Ecto neural progenitor cell (in vitro differentiated cells): ENCODE data around the gene THSD4.

ENCODE experiments used
- DNase-seq: peaks from one replicate; pipeline ENCODE4 v3.0.0-alpha.2; 2018; ENCODE audit warnings: low spot score

Gene THSD4

DNA sequence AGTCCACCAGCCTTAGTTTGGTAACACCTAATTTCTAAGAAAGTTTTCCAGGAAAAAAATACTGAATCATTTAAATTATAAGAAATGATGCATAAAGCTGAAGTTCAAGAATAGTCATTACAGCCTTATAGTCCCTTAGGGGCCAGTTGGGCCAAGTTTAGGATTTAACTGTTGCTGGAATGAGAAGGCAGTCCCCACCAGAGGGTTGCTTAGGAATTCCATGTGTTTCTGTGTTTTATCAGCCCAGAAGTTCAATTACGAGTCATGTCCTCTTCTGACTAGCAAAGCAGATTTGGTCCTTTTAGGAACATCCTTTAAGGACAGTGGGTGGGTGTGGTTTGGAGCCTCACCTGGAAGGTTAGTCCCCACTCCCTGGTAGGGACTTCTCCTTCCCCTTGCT lies 638.1 kb downstream of the THSD4 start:
- DNase-seq = no peak

DNA sequence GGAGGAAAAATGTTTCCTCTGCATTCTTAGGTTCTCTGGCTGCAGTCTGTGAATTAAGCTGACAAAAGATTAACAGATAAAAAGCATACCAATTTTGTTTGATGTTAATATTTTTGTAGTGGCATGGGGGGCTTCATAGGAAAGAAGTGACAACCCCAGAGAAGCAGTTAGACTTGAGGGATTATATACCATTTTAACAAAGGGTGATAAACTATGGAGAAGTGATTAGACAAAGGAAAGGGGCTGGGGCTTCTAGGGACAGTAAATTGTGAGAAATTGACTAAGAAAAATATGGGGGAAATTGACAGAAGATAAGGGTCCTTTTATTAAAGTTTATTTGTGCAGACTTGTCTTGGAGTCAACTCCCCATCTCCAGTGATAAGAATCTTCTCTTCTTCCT lies 639.4 kb downstream of the THSD4 start:
- DNase-seq = no peak

GRCh38 chr15:71755092-71755970 lies 640.1 kb downstream of the THSD4 start:
- no peak for DNase-seq

DNA sequence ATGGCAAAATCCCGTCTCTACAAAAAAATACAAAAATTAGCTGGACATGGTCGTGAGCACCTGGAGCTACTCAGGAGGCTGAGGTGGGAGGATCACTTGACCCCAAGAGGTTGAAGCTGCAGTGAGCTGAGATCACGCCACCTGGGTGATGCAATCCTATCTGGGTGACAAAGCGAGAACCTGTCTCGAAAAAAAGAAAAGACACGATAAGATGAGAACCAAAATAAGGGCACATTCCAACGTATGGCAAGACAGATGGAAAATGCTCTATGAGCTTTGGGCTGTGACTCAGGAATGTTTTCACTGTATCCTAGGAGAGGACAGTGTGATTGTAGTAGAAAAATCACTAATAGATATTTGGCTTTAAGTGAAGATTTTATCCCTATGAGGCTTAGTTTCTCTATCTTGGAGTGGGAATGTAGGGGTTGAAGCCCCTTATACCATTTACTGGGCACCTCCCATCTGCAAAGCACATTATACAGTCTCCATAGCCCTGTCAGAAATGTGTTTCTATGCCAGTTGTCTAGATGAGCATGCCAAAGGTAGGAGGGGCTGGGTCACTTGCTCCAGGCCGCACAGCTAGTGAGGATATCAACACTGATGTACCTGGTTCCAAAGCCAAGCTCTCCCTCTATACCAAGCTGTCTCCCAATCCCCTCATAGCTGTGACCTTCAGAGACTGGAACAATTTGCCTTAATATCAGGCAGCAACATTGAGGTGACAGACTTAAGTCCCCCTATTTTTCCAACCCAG lies 641.5 kb downstream of the THSD4 start:
- DNase-seq = no peak

DNA sequence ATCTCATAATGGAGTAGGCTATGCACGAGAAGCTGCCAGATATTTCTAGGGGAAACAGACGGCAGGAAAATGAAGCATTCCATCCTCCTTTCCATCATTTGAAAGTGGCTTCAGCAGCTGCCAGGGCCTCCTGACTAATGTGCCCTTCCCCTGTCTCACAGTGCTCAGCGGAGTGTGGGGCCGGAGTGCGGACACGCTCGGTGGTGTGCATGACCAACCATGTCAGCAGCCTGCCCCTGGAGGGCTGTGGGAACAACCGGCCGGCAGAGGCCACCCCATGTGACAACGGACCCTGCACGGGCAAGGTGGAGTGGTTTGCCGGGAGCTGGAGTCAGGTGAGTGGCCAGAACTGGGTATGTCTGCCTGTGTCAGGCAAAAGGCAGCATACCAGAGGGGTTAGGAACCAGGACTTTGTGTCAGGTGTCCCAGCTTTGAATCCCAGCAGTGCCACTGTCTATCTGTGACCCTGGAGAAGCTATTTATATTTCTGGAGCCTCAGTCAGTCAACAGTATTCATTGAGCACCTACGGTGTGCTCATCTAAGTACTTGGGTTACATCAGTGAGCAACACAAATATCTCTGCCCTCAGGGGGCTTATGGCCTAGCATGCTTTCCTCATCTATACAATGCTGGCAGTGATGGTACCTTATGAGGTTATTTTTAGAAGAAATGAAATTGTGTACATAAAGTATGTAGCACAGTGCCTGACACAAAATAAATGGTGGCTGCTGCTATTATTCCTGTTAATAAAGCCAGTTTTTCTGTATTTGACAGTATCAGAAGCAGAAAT lies 642.7 kb downstream of the THSD4 start:
- DNase-seq = no peak

- no peak for DNase-seq
Measured at GRCh38 chr15:71758711-71759110, 643.4 kb downstream of the THSD4 start.

DNA sequence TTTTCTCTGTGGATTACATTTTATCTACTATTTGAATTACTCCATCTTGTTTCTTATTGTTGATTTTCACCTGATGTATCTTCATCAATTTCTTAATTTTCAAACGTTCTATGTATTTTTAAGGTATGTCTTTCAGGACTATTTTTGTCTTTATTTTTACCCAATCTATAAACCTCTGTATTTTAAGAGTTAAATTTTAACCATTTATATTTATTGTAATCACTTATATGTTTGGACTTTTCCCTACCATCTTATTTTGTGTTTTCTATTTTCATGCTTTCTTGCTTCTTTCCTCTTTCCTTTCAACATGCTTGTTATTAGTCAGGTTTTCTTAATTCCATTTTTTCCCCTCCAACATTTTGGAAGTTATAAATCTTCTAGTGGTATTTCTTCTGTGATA lies 645.6 kb downstream of the THSD4 start:
- no peak for DNase-seq

DNA sequence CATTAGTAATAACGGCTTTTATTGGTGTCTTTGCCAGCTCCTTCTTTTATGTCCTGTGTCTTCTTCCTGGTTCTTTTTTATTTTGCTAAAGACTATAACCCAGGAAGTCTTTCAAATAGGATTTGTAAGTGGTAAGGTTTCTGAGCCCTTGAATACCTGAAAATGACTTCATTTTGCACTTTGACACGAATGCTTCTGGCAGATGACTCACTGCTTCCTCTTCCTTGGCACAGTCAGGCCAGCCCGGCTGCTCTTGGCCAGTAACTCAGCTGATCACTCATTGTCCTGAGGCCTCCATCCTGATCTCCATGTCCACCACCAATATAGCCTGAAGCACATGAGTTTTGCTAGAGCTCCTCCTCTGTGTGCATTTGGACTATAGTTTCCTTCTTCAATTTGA lies 646.4 kb downstream of the THSD4 start:
- DNase-seq = no peak

- no peak for DNase-seq
Measured at GRCh38 chr15:71768184-71768583, 652.9 kb downstream of the THSD4 start.

GRCh38 chr15:71773206-71773859 lies 658.1 kb downstream of the THSD4 start:
- DNase-seq = no peak

DNA sequence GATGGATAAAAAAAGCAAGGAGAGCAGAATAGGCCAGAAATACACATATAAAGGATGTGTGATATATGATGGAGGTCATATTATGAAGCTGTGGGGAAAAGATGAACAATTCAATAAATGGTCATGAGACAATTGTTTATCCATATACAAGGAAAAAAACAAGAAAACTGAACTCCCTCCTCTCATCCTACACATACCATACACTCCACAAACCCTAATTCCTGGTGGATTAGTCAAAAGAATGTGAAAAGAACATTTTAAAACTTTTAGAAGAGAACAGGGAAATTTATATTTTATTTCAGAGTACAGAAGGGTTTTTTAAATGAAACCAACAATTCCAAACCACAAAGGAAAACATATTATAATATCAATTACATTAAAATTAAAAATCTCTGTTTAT lies 660.6 kb downstream of the THSD4 start:
- no peak for DNase-seq

GRCh38 chr15:71776304-71776703 lies 661.0 kb downstream of the THSD4 start:
- DNase-seq = no peak

GRCh38 chr15:71777216-71777943 lies 662.1 kb downstream of the THSD4 start:
- no peak for DNase-seq

- DNase-seq = no peak
Measured at GRCh38 chr15:71779073-71779797, 664.0 kb downstream of the THSD4 start.

GRCh38 chr15:71780115-71780976 lies 665.1 kb downstream of the THSD4 start:
- no peak for DNase-seq

- DNase-seq = no peak
Measured at GRCh38 chr15:71781179-71781964, 666.1 kb downstream of the THSD4 start.

GRCh38 chr15:71781965-71782265 lies 666.6 kb downstream of the THSD4 start:
- no peak for DNase-seq

DNA sequence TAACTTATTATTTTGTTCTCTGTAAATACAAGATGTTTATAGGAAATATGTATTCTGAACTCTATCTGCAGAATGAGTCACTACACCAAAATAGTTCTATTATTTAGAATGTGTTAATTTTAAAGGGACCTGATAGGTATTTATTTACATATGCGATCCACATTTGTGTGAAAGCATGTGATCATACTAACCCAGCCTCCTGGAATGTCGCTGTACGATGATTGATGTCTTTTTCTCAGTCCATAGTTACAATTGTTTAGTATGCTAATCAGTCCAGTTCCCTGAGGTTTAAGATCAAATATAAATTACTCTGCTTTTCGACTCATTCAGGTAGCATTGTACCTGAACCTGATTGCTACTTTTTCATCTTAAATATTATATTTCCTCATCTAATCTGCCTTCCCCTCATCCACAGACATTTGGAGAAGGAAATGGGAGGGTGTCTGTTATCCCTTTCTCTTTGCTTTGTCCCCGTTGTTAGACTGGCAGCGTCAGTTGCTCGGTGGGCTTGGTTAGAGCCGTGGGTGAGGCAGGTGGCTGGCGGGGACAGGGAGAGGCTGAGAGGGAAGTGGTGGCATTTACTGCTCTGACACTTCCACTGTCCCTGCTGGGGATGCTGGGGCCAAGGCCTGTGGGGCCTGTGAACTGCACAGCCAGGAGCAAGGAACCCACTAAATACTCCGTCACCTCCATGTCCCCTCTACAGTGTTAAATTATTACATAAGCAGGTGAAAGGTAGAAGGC lies 667.3 kb downstream of the THSD4 start:
- DNase-seq = no peak
